ENCODE measurements around the gene SUGCT.

The SUGCT gene

DNA sequence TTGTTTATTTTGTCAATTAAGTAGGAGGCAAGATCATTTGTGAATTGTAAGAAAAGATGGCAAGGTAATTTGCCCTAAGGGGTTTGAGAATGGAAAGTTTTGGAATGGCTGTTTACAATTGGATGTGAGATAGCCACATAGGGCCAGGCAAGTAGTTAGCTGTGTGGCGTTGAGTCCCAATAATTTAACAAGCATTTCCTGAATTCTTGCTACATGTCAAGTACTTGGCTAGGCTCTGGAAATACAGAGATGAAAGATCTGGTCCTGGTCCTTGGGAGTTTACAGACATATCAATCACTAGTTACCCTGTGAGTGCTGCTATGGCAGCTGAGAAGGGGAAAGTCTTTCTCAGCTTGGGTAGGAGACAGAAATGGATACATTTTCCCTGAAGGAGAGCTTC is 401.6 kb downstream of the SUGCT start:
- no peak for DNase-seq

DNA sequence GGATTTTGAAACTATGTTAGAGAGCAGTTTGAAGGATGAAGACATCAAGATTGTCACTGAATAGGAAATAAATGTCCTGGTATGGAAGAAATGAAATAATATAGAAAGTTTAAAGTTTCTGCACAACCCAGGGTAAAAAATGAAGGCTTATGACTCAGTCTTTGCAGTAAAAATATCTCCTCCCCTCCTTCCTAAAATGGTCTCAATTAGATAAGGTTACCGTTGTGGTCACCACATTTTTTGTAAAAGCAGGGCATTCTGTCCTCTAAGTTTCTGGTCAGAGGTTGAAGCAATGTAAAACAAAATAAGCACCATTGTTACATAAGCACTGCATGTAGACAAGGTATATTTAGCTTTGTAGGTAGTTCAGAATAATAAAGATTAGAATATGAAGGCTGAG is 403.5 kb downstream of the SUGCT start:
- no peak for DNase-seq

DNA sequence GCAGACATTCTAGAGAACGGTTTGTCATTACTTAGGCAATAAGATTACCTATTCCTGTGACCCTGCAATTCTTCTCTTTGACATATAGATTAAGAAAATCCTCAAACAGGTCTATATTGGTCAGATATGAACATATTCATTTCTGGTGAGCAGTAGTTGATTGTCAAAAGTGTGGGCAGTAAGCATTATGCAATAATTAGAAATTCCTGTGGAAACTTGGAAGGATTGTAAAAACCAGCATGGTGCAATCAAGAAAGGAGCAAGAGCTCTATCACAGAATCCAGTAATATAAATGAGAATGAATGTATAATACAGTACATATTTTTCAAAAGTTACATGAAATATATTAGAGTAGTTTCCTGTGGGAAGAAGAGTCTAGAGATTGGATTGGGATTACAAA is 406.5 kb downstream of the SUGCT start:
- no peak for DNase-seq

DNA sequence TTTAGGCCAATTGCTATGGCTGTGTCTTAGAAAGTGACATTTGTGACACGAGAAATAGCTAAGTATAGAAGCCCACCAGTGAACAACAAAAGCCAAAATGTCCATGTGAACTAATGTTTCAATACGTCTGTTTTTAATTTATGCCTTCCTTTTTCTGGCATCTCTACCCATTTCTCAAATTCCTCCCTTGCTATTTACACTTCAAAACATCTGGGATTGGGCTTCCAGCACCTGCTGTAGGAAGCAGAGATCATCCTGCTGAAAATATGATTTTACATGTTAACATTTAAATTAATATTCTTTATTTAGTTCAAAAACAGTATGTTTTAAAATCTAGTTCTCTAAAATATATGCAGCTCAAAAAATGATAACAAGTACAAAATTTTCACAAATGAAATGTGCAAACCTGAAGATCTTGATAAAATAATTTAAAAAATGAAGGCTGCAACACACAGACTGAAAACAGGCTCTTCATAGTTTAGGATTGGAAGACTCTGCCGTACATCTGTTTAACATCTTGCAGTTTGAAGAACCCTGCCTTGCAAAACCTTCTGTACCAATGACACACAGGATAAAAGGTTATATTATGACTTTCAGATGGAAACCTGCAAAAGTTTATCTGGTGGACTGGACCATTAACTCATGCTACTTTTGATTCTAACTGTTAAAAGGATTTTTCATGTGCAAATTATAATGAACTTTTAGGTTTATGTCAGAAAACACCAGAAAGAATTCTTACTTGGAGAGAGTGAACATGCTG is 408.4 kb downstream of the SUGCT start:
- DNase-seq, result no peak

- DNase-seq, result no peak
These were observed 409.5 kb downstream of the SUGCT start for GRCh38 chr7:40544221-40544723.

DNA sequence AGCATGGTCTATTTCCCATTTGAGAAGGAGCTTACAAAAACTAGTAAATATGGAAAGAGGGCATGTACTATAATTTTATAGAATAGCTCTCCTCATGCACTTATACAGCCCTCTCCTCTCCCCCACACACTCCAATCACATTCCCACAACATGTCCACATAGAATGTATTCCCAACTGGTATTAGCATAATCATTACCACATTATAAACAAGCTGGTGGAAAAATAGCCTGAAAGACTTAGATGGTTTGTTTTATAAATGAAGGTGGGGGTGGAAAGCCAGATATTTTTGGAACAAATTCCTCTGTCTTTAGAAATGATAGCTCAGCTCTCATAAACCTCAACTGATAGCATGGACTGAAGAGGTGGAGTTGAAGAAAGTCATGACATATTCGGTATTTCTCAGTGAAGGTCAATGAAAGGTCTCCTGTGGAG is 410.1 kb downstream of the SUGCT start:
- no peak for DNase-seq

- DNase-seq, result no peak
These were observed 410.9 kb downstream of the SUGCT start for GRCh38 chr7:40545739-40546138.

DNA sequence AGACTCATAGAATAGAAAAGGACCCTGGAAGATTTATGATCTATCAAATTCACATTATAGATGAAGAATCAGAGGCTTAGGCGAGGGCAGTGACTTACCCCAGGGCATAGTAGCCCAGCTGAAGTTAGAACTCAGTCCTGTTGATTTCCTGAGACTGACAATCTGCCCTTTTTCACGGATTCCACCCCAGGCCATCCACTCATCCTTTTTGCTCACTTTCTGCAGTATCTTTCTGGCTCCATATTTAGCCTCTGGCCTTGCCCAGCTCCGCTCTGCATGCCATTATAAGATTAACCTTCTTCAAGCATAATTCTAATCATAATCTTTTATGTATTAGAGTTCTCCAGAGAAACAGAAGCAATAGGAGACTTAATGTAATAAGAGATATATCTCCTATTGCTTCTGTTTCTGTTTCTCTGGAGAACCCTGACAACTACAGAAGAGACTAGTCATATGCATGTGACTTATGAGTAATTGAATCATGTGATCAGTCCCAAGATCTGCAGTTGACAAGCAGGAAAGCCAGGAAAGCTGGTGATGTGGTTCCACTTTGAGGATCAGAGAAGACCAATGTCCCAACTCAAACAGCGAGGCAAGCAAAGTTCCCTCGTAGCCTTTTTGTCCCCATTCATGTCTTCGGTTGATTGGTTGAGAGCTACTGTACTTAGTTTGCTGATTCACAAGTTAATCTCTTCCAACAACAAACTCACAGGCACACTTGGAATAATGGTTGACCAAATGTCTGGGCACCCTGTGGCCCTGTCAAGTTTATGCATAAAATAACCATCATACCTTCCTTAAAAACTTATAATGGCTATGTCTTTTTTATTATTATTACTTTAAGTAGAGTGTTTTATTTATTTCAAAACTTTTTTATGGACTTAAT is 412.1 kb downstream of the SUGCT start:
- DNase-seq, result no peak

DNA sequence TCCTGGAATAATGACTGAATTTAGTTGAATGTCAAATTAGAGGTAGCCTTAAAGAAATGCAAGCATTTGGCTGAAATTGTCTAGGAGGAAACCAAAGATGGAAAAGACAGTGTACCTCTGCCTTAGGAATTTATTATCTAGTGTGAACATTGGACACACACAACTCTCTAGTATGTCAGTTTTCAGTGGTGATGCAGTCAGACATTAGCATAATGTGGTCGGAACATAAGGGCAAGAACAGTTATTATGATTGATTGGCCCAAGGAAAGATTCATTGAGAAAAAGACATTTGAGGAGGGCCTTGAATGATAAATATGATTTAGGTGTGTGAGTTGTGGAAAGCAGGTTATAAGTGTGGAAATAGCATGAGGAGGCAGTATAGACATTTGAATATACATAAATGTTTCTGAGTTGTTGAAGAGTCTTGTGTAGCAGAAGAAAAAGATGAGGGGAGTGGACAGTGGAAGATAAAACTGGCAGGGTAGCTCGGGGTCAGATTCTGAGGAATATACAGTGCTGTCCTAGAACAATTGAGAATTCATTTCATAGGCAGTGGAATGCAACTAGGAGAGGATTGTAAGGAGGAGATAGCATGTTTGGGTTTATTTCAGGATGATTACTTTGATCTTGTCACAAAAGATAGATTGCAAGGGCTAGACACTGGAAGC is 414.7 kb downstream of the SUGCT start:
- DNase-seq, result no peak

DNA sequence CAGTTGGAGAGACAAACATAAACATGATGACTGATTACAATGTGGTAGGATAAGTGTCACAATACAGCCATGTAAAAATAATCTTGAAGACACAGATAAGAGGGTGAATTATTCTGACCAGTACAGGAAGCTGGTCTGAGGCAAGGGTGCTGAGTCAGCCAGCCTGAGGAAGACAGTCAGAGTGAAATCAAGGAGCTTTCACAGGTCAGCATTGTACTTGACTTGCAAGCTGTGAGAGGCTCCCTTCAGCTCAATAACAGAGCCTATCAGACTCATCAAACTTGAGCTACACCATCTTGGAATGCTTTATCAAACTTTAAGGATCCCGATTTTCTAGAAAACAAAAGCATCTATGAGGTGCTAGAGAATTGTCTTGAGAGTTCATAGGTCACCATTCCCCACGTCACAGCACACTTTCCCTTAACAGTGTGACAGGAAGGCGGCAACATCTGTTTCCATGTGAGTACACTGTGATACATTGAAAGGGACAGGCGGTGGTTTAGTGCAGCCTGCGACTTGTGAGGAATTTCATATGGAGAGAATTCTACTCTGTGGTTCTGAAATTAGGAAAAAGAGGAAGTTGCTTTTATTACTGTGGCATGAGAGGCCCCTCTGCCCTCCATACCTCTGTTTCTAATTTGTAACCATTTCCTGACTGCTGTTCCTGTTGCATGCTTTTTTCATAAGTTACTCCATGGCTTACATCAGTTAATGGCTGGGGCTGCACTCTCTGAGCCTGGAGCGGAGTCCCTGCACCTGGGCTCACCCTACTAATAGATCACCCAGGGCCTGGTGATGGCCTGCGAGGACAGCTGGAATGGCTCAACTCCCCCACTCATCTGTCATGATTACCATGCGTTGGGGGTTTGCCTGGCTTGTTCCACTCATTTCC is 417.1 kb downstream of the SUGCT start:
- no peak for DNase-seq

DNA sequence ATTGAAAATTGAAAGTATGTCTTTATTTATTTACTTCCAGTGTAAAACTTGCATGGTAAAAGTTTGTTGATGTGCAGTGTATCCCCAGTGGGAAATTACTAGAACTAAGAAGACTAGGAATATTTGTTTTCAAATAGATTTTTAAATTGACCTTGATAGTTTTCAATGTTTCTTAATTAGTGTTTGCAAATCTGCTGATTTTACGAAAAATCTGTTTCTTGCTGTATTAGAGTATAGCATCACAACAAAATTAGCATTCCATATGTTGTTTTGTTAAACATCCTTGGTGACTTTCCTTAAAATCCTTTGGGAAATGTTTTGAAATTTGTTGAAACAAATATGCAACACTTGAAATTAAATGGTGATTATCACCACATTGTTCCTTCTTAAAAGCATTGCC is 425.9 kb downstream of the SUGCT start:
- DNase-seq, result no peak

DNA sequence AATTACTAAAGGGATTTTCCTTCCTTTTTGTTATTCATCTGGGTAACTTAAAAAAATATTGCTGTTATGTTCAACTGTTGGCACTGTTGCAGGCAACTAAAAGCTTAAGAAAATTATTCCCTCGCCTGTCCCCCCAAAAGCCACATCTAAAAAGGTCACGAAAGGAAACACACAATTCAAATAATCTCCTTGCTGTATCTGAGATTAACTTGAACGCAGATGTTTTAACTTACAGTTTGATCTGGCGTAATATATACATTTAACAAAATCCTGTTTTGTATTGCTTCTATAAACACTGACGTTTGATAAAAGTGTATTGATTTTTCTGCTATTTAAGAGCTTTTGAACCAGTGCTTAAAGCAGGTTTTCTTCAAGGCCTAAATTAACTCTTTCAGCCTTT is 432.1 kb downstream of the SUGCT start:
- DNase-seq, result no peak

GRCh38 chr7:40569326-40569725 is 434.5 kb downstream of the SUGCT start:
- no peak for DNase-seq

GRCh38 chr7:40570223-40570622 is 435.4 kb downstream of the SUGCT start:
- no peak for DNase-seq

GRCh38 chr7:40571796-40572195 is 437.0 kb downstream of the SUGCT start:
- no peak for DNase-seq

GRCh38 chr7:40572810-40573465 is 438.1 kb downstream of the SUGCT start:
- DNase-seq, result no peak

DNA sequence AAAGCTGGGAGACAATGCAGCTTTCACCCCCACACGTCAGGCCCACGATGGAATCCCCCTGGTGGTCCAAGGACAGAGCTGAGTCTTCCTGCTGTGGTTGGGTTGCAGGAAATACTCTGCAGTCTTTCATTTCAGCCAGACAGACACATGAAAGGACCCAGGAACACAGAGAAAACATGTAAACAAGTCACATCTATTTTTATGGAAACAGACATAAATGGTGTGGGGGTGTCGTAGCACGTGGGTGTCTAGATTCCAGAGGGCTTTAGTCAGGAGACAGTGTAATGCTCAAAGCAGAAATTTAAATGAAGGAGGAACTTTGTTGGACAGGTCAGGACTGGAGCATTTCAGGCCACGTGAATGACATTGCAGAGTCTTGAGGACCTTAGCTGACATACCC is 444.6 kb downstream of the SUGCT start:
- DNase-seq, result no peak

DNA sequence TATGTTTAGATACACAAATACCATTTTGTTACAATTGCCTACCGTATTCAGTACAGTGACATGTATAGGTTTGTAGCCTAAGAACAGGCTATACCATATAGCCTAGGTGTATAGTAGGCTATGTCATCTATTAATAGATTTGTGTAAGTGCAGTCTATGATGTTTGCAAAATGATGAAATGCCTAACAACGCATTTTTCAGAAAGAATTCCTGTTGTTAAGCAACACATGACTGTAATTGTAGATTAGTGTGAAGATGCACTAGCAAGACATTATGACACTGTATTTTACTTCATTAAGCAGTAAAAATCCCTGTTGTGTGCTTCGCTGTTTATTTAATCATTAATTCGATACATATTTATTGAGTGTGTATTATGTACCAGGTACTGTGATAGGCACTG is 446.0 kb downstream of the SUGCT start:
- no peak for DNase-seq

- no peak for DNase-seq
These were observed 447.7 kb downstream of the SUGCT start for GRCh38 chr7:40582539-40582938.

DNA sequence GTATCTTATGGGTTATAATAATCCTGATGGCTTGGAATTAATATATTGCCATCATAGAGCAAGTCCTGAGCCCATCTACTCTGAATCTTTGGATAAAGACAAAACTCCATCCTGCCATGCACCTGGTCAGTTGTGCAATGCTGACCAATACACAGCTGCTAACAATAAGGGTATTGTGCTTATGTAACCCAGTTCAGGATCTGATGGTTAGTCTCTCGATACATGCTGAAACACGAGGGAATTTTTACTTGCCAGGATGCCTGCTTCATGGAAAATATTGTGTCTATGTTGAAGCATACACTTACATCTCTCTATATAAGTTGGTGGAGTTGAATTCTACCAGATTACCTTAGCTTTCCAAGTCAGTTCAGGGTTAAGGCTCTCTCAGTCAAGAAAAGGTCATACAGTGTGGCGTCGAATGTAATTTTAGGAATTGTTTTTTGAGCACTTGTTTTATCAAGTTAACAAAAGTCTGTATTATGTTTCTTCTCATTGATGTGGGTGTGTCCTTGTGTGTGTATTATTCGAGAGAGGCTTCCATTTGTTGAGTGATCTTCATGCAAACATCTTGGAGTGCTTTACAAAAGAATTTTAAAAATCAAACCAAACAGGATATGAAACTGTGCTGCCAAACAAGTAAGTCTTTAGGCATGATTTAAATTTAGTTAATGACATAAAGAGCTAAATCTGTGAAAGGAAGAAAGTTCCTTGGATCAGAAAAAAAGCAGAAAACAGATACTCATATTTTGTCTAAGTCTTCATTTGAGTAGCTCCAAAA is 449.1 kb downstream of the SUGCT start:
- DNase-seq, result no peak

Measured in stimulated activated CD4-positive, alpha-beta T cell treated with anti-CD3 and anti-CD28 coated beads, Interleukin-4, amount 100 ng/mL, for 4 hours (primary cell).